GM12878 (cell line): ENCODE data around the gene ABCB10. TPM values are rescaled to one million over a fixed set of nuclear protein-coding genes. Genes with fewer than 3 reads are reported as not detected.
"Not testable (repeated sequence)": the region's sequence is repeated elsewhere in the genome, so short reads cannot be mapped to it uniquely, and the experiment has no call there.

Experiments used
- ATAC-seq: fragments of 200-7000 bp; cut with Tn5 transposase; 3 replicates; pipeline ENCODE4 v1.9.1; 2020; ENCODE audit warnings: mild to moderate bottlenecking, moderate library complexity
- BruUV-seq: library from RNA; stranded (reverse); fragments of 400-500 nt; replicated peaks from 2 replicates; lab custom pipeline; 2021; lab: Mats Ljungman, UMichigan
- CTCF ChIA-PET: fragments of 300-600 bp; sonication (Branson Sonifier 250); formaldehyde crosslinking; extraction: SDS; loops from one replicate; lab custom pipeline; 2021; ENCODE audit warnings: inconsistent platforms; lab: Yijun Ruan, JAX
- POLR2A ChIA-PET: fragments of 350-600 bp; formaldehyde crosslinking; extraction: SDS; loops from one replicate; lab custom pipeline; 2021; ENCODE audit warnings: inconsistent platforms; lab: Charles Lee
- RAD21 ChIA-PET: fragments of 300-600 bp; sonication (Branson Sonifier 250); formaldehyde crosslinking; loops from one replicate; lab custom pipeline; 2023; ENCODE audit warnings: antibody characterized with exemption; ENCODE audit not compliant: unreplicated experiment; lab: Charles Lee
- SMC1A ChIA-PET: fragments of 300-600 bp; sonication (Branson Sonifier 250); formaldehyde crosslinking; loops from one replicate; lab custom pipeline; 2023; ENCODE audit not compliant: unreplicated experiment, uncharacterized antibody; lab: Charles Lee
- DNase-seq: peaks from one replicate; pipeline ENCODE4 v3.0.0-alpha.2; 2011; ENCODE audit warnings: low read depth, low spot score
- FAIRE-seq: peaks from 3 replicates; lab custom pipeline; 2011; peaks lifted over from hg19 to GRCh38; lab: Jason Lieb, UNC
- H2AFZ ChIP-seq: 2 replicates; pipeline ENCODE4 v1.6.0; 2011; ENCODE audit warnings: low read depth, low read length, control low read depth; ENCODE audit not compliant: control insufficient read depth
- H3K27ac ChIP-seq: 2 replicates; pipeline ENCODE4 v1.5.1; 2011; ENCODE audit warnings: control low read depth; ENCODE audit not compliant: control insufficient read depth, insufficient read depth
- H3K27me3 ChIP-seq, 2 experiments: replicated peaks in 1 of 2; 2 replicates each; pipeline versions ENCODE4 v1.6.0 to v1.6.1; 2011; ENCODE audit warnings: low read length in 1 of 2; ENCODE audit not compliant: control insufficient read depth in 2 of 2, insufficient read depth in 2 of 2
- H3K36me3 ChIP-seq, 2 experiments: 2 replicates each; pipeline ENCODE4 v1.5.1; 2011; ENCODE audit warnings: low read length in 1 of 2; ENCODE audit not compliant: control insufficient read depth in 2 of 2, insufficient read depth in 2 of 2
- H3K4me1 ChIP-seq: 2 replicates; pipeline ENCODE4 v1.6.1; 2011; ENCODE audit warnings: mild to moderate bottlenecking, low read length, moderate library complexity, mixed read lengths; ENCODE audit not compliant: control insufficient read depth, insufficient read depth
- H3K4me2 ChIP-seq: 2 replicates; pipeline ENCODE4 v1.6.0; 2011; ENCODE audit warnings: control low read depth; ENCODE audit not compliant: control insufficient read depth, insufficient read depth
- H3K4me3 ChIP-seq: fragments of 200-600 bp; sonication (generic); 2 replicates; pipeline ENCODE4 v1.5.1; 2016
- H3K79me2 ChIP-seq: 2 replicates; pipeline ENCODE4 v1.6.0; 2011; ENCODE audit warnings: low read length; ENCODE audit not compliant: control insufficient read depth, insufficient read depth
- H3K9ac ChIP-seq: 2 replicates; pipeline ENCODE4 v1.8.0; 2011; ENCODE audit warnings: low read length, control low read depth, mixed read lengths; ENCODE audit not compliant: control insufficient read depth, insufficient read depth
- H3K9me3 ChIP-seq: replicated peaks from 3 replicates; pipeline ENCODE4 v1.5.1; 2011; ENCODE audit warnings: mild to moderate bottlenecking, low read length; ENCODE audit not compliant: control insufficient read depth, insufficient read depth
- H4K20me1 ChIP-seq: 2 replicates; pipeline ENCODE4 v1.6.0; 2011; ENCODE audit not compliant: control insufficient read depth, insufficient read depth
- ZNF592 ChIP-seq: fragments of 450-650 bp; IDR thresholded peaks from 2 replicates; pipeline ENCODE4 v1.6.1; 2017; ENCODE audit warnings: mild to moderate bottlenecking, moderate library complexity
- WGBS: methylation state at CpG from one replicate; pipeline ENCODE4 v1.1.6; 2016; ENCODE audit warnings: low lambda C conversion rate; ENCODE audit not compliant: insufficient replicate concordance, insufficient coverage; ENCODE audit errors: missing lambda C conversion rate; 5-methylcytosine and 5-hydroxymethylcytosine counted together
- in situ Hi-C: fragments of 300-500 bp; cut with MboI; formaldehyde crosslinking; loops from 9 replicates; pipeline ENCODE4 v1.14.3; 2018; ENCODE audit warnings: mixed read lengths
- intact Hi-C: fragments of 100-400 bp; cut with micrococcal nuclease; formaldehyde crosslinking; loops from one replicate; pipeline ENCODE4 v1.14.2; 2022; ENCODE audit not compliant: unreplicated experiment
- polyA plus RNA-seq, 11 experiments: library from polyadenylated mRNA; depleted of rRNA in 4 of 11; unstranded in 6 of 11; stranded (reverse) in 5 of 11; fragments of >200 nt; fragmentation: Nextera tagmentation in 4 of 11; fragmentation: Illumina TruSeq in 1 of 11; extraction: Ambion mirVana in 4 of 11; extraction: Trizol in 1 of 11; gene quantifications; 1 replicate in 1 of 11; 2 replicates in 10 of 11; pipeline versions ENCODE4 v1.2.1 to v1.2.3, GENCODE V29; 2011 to 2016; ENCODE audit warnings: inconsistent platforms in 2 of 11, missing spikeins in 2 of 11, low read depth in 1 of 11
- total RNA-seq, 4 experiments: library from RNA; depleted of rRNA in 3 of 4; stranded (reverse); fragments of >200 nt in 3 of 4; fragmentation: Illumina TruSeq in 1 of 4; extraction: Trizol in 1 of 4; gene quantifications; 2 replicates each; pipeline versions ENCODE4 v1.2.1 to v1.2.3, GENCODE V29; 2013 to 2021

ABCB10 gene
- total and polyA plus RNA-seq, 10 of the 15 experiments (the other 5 are each of a cell fraction or from before 2014, with no cell fraction given), result 8.0 to 30.5 (median 16.7) TPM

GRCh38 chr1:229561141-229561540 is 2.6 kb upstream of the ABCB10 start (continued):
- TF ChIP-seq ZNF592, result no peak

- H3K79me2 ChIP-seq, result peaks cover 27% of the 10 kb centered on the region
- H3K9me3 ChIP-seq, BruUV-seq, FAIRE-seq, H3K4me2 ChIP-seq, CTCF ChIA-PET, H3K36me3 ChIP-seq, DNase-seq, H3K4me3 ChIP-seq, H2AFZ ChIP-seq, ATAC-seq, H3K4me1 ChIP-seq, H3K9ac ChIP-seq, H4K20me1 ChIP-seq, H3K27ac ChIP-seq, intact Hi-C loops, H3K27me3 ChIP-seq: not testable (repeated sequence)
- SMC1A ChIA-PET, result interaction anchor here (2.4 kb wide), 1 partner anchor 56 kb away, joined by 5 read pairs; no protein-coding TSS in a partner anchor
- RAD21 ChIA-PET, result interaction anchor here (2.9 kb wide), 1 partner anchor 19 kb away, joined by 20 read pairs; no protein-coding TSS in a partner anchor
- in situ Hi-C loops, result loop anchor here (5.0 kb wide), 1 partner anchor 67 kb away; the partner anchor contains the start of genes TAF5L and URB2
- POLR2A ChIA-PET, result interaction anchor here (1.0 kb wide), 1 partner anchor 18 kb away, joined by 4 read pairs; no protein-coding TSS in a partner anchor
- WGBS, result 93% methylated on average over 15 of the region's 15 CpGs
These were observed 1.6 kb upstream of the ABCB10 start for GRCh38 chr1:229560124-229560523.
